HG03442 (cell line): Measurements from ENCODE around the gene NEURL4.

ENCODE experiments used
- ATAC-seq: cut with Tn5 transposase; IDR thresholded peaks from one replicate; pipeline ENCODE4 v1.9.1; 2021; ENCODE audit warnings: mild to moderate bottlenecking, moderate library complexity; ENCODE audit not compliant: unreplicated experiment

The NEURL4 gene

DNA sequence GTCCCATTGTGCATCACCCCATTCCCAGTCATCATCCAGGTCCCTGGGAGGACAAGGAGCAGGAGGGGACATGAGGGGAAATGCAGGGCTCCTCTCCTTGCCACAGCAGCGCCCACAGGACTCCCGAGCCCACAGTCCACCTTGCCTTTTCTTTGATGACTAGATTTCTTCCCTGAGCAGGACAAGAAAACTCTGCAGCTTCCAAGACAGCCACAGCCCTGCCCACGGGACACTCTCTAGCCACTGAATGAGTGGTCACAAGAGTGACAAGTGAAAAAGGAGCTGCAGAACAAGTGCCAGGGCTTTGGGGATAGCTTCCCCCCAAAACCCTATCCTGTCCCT is 4.7 kb downstream of the NEURL4 start:
- ATAC-seq = no peak

DNA sequence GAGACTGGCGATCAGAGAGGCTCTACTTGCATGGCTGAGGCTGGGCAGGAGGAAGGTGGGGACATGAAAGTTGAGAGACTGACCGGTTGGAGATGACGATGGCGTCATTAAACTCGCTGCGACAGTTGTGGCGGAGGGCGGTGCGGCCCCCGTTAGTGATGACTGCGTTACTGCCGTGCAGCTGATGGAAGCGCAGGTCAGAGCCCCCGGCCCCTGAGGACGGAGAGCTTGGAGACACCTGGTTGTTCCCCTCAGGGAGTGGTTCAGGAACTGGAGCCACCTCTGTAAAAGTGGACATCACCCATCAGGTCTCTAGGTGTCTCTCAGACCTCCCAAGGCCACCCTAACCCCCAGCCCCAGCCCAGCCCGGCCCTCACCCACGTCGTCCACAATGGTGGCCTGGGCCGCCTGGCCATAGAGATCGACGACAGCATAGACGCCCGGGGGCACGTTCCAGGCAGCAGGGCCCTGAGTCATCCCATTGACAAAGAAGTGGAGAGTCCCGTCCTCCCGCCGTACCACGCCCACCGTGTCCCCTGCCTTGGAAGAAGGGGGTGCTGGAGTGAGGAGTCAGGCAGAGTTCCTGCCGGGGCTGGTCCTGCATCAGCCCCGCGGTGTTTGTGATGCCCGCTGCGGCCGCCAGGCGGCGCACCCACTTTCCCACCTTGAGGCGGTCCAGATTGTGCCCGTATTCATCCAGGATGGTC is 5.3 kb downstream of the NEURL4 start:
- ATAC-seq = no peak

DNA sequence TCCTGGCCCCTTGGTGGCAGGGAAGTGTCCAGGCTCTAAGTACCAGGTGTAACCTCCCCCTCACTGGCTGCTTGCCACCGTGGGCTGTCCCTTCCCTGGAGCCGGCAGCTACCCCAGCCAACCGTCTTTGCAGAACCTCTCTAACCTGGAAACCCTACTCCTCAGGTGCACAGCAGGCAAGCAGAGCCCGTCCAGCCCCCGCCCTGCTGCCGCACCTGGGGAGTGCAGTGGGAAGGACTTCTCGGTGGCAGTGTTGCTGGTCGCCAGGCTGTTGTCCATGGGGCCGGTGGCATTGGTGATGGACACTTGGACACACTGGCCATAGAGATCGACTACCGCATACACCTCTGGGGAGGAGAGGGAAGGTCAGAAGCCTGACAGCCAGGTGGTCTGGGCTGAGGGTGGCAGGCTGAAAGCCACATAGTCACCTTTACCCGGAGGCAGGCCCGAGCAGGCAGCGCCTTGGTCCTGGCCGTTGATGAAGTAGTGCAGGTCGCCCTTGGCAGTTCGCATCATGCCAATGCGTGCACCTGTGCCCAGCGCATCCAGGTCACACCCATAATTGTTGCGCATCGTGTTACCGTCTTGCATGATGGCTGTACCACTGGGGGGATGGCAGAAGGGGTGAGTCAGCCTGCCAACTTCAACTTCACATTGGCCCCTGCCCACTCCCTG is 6.5 kb downstream of the NEURL4 start:
- ATAC-seq = no peak

GRCh38 chr17:7321466-7321865 is 7.7 kb downstream of the NEURL4 start:
- ATAC-seq = no peak

DNA sequence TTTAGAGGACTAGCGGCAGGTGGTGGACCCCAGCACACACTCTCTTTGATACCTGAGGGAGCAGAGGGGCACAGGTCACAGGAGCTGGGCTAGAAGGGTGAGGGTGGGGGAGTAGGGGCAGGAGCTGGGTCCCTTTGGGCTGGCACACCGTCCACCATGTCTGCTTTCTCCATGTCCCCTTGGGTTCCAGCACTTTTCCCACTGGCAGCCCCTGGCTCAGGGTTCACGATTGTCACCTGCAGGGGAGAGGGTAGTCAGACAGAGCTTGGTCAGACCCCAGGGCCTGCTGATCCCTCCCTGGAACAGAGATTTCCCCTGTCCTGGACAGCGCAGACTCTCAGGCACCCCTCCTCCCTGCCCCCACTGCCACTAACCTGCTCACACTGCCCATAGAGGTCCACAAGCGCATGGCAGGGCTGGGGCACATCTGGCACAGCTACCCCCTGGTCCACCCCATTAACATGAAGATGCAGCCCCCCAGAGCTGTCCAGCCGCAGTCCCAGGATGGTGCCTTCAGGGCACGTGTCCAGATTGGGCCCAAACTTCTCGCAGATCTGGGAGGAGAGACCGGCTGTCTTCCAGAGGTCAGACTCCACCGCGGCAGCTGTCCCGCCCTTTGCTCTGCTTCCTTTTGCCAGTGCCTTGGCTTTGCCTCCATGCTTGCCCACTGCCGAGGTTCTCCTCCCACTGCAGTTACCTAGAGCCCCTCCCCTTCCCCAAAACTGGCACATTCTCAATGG is 10.8 kb downstream of the NEURL4 start:
- no peak for ATAC-seq

DNA sequence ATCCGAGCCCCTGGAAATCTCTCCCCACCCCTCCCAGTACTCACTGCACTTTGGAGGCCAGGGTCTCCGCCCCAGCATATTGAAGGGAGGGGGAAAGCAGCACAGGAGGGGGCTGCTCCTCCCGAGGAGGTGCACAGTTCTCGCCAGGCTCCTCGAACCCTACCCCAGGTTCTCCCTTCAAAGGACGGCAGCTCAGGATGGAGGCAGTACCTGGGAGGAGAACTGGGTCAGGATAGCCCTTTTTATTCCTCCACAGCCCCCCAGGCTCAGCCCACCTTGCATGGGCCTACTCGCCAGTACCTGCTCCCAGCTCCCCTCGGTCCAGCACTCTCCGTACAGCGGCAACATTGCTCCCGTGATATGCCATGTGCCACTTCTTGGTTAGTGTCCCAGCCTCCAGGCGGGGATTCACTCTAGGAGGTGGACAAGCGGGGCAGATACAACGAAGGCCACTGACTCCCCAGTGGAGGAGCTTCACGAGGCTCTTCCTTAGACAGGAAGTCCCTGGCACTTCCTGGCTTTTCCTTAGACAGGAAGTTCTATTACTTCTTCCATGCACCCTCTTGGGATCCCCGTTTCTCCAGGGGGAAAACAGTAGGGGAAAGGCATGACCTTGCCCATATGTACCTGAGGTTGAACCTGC is 11.9 kb downstream of the NEURL4 start:
- no peak for ATAC-seq

DNA sequence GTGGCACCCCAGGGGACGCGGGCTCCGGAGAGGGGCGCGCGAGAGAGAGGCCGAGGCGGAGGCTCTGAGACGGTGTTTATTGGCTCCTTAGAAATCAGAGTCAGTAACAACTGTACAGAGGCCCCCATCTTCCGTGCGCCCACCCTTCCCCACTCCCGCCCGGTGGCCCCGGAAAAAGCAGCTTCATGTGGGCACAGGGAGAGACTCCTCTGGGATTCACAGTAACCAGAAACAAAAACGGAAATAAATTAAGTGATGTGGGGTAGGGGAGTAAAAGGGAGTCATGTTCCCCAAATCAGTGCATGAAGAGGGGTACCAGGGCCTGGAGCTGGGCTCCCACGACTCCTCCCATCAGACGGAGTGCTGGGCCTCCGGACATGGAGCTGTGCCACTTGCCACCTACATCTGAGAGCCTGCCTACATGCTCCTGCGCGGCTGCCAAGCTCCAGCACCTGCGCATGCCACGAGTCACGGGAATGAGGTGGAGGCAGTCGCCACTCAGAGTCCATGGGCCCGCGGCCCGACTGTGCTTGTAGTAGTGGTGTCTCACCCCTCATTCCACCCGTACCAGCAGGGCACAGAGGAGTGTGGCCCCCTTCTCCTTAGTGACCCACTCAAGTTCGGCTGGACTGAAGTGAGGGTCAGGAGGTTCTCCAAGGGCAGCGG is 13.4 kb downstream of the NEURL4 start:
- no peak for ATAC-seq

- peak; percentile 73 for ATAC-seq
These were observed 14.2 kb downstream of the NEURL4 start, which contains the start of gene GPS2 for GRCh38 chr17:7314719-7315569. GPS2 (minus strand) TSS chr17:7315360; CDS start chr17:7315052, 308 bp downstream.

- ATAC-seq = no peak
These were observed 15.0 kb downstream of the NEURL4 start for GRCh38 chr17:7313890-7314718.

DNA sequence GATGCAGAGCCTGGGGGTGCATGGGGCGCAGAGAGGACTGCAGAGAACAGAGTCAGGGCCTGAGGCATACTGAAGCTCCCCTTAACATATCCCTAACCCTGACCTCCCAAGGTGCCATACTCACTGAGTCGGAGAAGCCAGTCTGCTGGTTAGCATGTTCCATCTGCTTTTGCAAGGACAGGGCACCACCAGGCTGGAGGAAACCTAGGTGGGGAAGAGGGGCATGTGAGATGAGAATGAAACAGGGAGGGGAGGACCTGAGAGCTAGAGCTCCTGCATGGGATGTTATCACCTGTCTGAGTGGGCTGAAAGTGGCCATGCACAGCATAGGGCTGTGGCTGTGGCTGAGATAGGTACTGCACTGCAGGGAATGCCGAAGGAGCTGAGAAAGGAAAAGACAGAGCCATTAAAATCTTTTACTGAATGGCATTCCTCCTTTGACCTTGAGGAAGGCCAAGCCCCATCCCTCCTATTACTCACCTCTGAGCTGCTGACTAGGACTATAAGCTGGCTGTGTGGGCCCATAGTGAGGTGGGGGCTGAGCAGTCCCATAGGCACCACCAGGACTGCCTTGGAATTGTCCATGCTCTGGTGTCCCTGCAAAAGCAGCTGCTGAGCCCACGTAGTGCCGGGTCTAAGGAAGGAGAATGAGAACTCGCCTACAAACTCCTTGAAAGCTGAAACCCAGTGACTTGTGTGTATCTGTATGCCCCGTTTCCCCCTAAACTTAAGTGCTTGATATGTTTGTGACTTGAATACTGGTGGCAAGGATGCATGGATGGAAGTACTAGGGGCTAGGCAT is 15.8 kb downstream of the NEURL4 start:
- no peak for ATAC-seq

GRCh38 chr17:7312432-7313087 is 16.6 kb downstream of the NEURL4 start:
- no peak for ATAC-seq

GRCh38 chr17:7311110-7311705 is 17.9 kb downstream of the NEURL4 start:
- ATAC-seq = no peak

DNA sequence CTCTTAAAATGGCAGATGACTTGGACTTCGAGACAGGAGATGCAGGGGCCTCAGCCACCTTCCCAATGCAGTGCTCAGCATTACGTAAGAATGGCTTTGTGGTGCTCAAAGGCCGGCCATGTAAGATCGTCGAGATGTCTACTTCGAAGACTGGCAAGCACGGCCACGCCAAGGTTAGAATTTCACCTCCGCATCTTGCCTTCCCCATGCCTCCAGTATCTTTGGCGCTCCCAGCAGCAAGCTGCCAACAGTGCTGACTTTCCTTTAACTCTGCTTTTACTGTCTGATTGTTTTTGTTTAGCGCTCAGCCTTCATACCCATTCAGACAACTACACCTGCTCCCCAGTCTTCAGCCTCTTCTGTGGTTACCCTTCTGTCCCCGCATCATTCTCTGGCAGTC is 19.5 kb downstream of the NEURL4 start:
- ATAC-seq = no peak

GRCh38 chr17:7308625-7309433 is 20.3 kb downstream of the NEURL4 start:
- ATAC-seq = no peak

- peak; percentile 6 for ATAC-seq
These were observed 21.2 kb downstream of the NEURL4 start for GRCh38 chr17:7307686-7308624.
